ENCODE data around the gene GLS2.
"Not testable (repeated sequence)": the region's sequence is repeated elsewhere in the genome, so short reads cannot be mapped to it uniquely, and the experiment has no call there.

GLS2 gene

GRCh38 chr12:56488041-56488955 lies at the start of gene GLS2:
GLS2 (minus strand) TSS chr12:56488161; CDS start chr12:56488118, 43 bp downstream.
- DNase-seq = peak; percentile 70

GRCh38 chr12:56537546-56537945 lies 49.6 kb upstream of the GLS2 start:
- DNase-seq = no peak

DNA sequence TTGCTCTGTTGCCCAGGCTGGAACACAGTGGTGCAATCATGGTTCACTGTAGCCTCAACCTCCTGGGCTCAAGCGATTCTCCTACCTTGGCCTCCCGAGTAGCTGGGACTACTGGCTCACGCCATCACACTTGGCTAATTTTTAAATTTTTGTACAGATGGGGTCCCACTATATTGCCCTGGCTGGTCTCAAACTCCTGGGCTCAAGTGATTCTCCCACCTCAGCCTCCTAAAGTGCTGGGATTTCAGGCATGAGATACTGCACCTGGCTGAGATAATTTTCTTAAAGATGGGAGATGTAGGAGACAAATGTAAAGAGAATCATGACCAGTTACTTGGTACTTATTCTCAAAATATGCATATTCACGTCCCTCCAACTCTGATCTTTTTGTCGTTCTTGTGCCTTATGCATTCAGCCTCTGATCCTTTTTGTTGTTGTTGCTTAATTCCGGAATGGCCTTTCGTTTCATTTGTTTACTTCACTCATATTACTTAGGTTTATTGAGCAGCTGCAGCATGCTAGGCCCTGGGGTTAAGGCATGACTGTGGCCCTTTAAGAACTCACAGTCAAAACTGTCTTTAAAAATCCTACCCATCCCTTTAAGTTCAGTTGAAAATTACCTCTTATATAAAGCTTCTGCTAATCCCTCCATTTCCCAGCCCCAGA lies 42.6 kb upstream of the GLS2 start:
- no peak for DNase-seq

GRCh38 chr12:56529656-56530055 lies 41.7 kb upstream of the GLS2 start:
- no peak for DNase-seq

DNA sequence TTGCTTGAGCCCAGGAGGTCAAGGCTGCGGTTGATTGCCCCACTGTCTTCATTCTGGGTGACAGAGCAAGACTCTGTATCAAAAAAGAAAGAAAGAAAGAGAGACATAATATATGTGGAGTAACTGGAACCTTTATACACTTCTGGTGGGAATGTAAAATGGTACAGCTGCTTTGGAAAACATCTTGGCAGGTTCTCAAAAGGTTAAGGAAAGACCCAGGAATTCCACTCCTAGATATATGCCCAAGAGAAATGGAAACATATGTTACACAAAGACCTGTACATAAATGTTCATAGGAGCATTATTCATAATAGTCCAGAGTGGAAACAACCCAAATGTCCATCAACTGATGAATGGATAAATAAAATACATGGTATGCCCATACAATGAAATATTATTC lies 40.9 kb upstream of the GLS2 start:
- peak; percentile 32 for DNase-seq

DNA sequence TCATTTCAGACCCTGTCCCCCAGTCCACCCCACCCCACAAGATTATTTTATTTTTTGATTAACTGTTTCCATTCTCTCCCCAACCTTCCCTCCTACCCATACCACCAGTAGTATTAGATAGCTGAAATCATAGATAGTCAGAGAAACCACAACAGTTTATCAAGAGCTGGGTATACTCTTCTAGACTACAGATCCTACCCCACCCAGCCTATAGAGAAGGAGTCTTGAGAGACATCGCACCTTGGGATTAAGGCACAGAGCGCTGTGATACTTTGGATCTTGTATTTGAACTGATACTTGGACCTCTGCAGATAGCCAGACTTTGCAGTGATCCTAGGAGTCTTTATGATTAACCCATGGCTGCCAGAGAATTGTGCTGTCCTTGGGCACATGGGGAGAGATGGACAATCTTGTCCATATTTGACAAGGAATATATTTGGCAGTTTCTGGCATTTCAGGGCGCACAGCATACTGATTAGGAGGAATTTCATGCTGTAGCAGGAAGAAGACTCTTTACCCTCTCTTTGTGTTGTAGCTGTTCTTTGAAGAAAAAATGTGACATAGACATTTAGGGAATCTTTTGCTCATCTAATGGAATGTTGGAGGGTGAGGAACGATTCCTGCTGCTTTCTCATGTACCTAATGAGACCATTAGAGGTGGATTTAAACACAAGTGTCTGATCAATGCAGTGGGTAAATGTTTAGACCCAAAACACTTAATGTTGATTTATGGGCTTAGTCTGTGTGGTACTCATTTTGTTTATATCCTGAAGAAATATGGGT lies 34.6 kb upstream of the GLS2 start:
- DNase-seq = peak; percentile 59

GRCh38 chr12:56521590-56522371 lies 33.8 kb upstream of the GLS2 start, which contains the start of gene RBMS2:
RBMS2 (plus strand) TSS chr12:56521820; CDS start chr12:56522024, 204 bp downstream.
- DNase-seq = peak; percentile 93

DNA sequence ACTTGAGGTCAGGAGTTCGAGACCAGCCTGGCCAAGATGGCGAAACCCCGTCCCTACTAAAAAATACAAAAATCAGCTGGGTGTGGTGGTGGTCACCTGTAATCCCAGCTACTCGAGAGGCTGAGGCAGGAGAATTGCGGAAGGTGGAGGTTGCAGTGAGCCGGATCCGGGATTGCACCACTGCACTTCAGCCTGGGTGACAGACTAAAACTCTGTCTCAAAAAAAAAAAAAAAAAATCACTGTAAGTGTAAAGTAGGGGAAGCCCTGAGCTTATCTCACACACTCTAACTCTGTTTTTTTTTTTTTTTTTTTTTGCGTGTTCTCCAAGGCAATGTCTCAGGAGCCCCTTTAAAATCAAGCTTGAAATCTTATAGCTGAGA lies 33.2 kb upstream of the GLS2 start:
- DNase-seq = no peak

DNA sequence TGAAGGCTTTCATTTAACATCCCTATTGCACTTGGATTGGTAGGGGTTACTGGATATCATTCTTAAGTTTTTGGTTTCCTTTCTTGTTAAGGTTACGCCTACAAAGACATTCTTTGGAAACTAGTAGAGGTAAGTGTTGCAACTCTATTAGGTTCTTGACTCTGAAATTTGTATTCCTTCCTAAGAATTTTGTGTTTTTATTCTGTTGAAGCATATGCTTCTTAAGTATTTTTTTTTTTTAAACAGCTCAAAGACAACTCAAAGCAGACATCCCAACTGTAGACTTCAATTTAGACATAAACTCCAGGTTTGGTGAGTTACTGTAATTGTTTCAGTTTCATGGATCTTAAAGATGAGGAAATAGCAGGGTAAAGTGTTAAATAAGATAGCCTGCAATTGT lies 32.5 kb upstream of the GLS2 start:
- no peak for DNase-seq

DNA sequence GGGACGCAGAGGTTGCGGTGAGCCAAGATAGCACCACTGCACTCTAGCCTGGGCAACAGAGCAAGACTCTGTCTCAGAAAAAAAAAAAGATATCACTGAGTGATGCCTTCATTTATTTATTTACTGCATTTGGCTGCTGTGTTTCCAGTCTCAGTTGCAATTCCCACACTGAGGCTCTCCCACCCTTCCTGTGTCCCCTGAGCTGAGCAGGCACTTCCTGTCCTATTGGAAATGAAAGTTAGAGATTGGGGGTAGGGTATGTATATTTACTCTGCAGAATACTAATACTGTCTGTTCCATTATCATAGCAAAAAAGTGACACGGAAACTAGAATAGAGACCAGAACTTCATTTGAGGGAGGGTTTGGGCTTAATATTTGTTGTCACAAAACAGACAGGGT lies 32.1 kb upstream of the GLS2 start:
- peak; percentile 10 for DNase-seq

DNA sequence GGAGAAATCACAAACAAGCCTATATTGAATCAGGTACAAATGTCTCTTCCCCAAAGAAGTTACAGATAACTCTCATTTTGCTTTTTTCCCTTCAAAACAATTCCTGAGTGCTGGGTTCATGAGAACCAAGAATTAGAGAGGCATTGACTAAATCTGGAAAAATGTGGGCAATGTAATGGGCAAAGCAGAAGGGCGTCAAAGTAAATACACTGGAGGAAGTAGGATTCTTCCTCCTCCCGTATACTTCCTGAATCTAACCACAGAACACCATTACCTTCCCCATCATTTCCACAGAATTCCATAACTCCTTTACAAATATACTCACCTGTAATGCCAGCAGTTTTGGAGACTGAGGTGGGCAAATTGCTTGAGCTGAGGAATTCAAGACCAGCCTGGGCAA lies 30.6 kb upstream of the GLS2 start:
- DNase-seq = peak; percentile 48

GRCh38 chr12:56517854-56518253 lies 29.9 kb upstream of the GLS2 start:
- no peak for DNase-seq

DNA sequence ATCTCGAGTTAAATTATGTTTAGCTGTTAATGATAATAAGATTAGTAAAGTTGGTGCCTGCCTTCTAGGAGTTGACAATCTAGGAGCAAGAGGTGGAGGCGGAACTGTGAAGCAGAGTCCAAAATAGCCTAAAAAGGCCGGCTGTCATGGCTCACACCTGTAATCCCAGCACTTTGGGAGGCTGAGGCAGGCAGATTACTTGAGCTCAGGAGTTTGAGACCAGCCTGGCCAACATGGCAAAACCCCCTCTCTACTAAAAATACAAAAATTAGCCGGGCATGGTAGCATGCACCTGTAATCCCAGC lies 26.0 kb upstream of the GLS2 start:
- not testable (repeated sequence) for DNase-seq

DNA sequence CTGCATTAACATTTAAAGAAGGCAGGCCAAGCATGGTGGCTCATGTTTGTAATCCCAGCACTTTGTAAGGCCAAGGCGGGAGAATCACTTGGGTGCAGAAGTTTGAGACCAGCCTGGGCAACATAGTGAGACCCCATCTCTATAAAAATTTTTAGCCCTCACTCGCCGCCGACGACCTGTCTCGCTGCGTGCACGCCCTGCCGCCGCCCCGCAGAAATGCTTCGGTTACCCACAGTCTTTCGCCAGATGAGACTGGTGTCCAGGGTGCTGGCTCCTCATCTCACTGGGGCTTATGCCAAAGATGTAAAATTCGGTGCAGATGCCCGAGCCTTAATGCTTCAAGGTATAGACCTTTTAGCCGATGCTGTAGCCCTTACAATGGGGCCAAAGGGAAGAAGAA lies 22.8 kb upstream of the GLS2 start:
- DNase-seq = no peak

- not testable (repeated sequence) for DNase-seq
These were observed 11.9 kb upstream of the GLS2 start for GRCh38 chr12:56499879-56500278.

- not testable (repeated sequence) for DNase-seq
These were observed 11.5 kb upstream of the GLS2 start for GRCh38 chr12:56499452-56499851.

GRCh38 chr12:56498126-56498902 lies 10.4 kb upstream of the GLS2 start:
- not testable (repeated sequence) for DNase-seq

DNA sequence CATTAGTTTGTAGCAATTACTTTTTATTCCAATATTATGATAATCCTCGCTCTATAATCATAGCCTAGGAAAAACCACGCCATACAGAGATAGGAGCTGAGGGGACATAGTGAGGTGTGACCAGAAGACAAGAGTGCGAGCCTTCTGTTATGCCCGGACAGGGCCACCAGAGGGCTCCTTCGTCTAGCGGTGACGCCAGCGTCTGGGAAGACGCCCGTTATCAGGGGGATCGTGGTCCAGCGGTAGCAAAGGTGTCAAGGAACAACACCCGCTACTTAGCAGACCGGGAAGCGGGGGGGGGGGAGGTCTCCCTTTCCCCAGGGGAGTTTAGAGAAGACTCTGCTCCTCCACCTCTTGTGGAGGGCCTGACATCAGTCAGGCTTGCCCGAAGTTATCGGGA lies 8.7 kb upstream of the GLS2 start:
- DNase-seq = peak; percentile 34

- DNase-seq = not testable (repeated sequence)
These were observed 6.5 kb upstream of the GLS2 start for GRCh38 chr12:56494481-56494880.

GRCh38 chr12:56494106-56494415 lies 6.1 kb upstream of the GLS2 start:
- DNase-seq = not testable (repeated sequence)

DNA sequence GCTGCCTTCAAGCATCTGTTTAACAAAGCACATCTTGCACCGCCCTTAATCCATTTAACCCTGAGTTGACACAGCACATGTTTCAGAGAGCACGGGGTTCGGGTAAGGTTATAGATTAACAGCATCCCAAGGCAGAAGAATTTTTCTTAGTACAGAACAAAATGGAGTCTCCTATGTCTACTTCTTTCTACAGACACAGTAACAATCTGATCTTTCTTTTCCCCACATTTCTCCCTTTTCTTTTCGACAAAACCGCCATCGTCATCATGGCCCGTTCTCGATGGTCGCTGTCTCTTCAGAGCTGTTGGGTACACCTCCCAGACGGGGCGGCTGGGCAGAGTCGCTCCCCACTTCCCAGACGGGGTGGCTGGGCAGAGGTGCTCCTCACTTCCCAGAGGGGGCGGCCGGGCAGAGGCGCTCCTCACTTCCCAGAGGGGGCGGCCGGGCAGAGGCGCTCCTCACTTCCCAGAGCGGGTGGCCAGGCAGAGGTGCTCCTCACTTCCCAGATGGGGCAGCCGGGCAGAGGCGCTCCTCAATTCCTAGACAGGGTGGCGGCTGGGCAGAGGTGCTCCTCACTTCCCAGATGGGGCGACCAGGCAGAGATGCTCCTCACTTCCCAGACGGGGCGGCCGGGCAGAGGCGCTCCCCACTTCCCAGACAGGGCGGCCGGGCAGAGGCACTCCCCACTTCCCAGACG lies 5.6 kb upstream of the GLS2 start:
- not testable (repeated sequence) for DNase-seq

Measured in fibroblast of skin of right biceps (primary cell).